ENCODE results near the gene TFF1.

DNA sequence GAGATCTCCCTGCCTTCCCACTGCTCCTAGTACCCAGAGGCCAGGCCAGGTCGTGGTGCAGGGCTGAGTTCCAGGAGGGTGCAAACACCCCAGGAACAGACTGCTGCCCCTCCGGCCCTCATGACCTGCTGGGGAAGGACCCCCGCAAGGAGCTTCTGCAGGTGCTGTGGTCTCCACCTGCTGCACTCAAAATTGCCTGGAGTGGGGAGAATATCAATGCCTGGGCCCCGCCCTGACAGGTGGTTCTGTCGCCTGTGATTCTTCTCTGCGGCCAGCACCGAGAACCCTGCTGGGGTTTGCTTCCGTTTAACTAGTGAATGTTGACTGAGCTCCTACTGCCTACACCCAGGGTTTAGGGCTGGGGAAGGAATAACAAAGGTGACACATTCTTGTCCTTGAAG lies 49.0 kb downstream of the TFF1 start:
- TF ChIP-seq GATA2 (IDR thresholded peaks at IDR 0.05; ENCODE audit: low read depth, low read length) (no peak), GATA3 (IDR thresholded peaks at IDR 0.05; ENCODE audit: low read depth, low read length) (no peak)
